ENCODE measurements around the gene TBL1X. TPM values are rescaled to one million over a fixed set of nuclear protein-coding genes. Genes with fewer than 3 reads are reported as not detected.

The TBL1X gene
- total RNA-seq, 6 experiments from 2014 or later = 18.0 to 40.7 (median 20.8) TPM

- peak overlapping the region; percentile 62 to 76 (median 70) for H3K27ac ChIP-seq
- peak in 2 of 3 donors; percentile 41 to 49 for DNase-seq
- intact Hi-C loops (cut with DNase I) = no loop called here
- H3K27me3 ChIP-seq = no peaks in the 10 kb centered on the region
- 2% methylated on average over 11 of the region's 45 CpGs for WGBS (ENCODE audit: insufficient coverage, low coverage, low lambda C conversion rate, missing lambda C conversion rate)
- peak overlapping the region; percentile 46 to 66 (median 50) for H3K4me3 ChIP-seq
- H3K36me3 ChIP-seq = no peaks in the 10 kb centered on the region
- peak; percentile 40 to 66 (median 56) for ATAC-seq
- H3K9me3 ChIP-seq = no peaks in the 10 kb centered on the region
- no peak for TF ChIP-seq POLR2A (IDR thresholded peaks at IDR 0.05)
- TF ChIP-seq CTCF (IDR thresholded peaks at IDR 0.05) = no peak
- peaks cover 0 to 16% (median 7%) of the 10 kb centered on the region in 4 donors for H3K4me1 ChIP-seq
These were observed 322.2 kb downstream of the TBL1X start for GRCh38 chrX:9786798-9787635.

- H3K27me3 ChIP-seq = no peaks in the 10 kb centered on the region
- no peak overlapping the region for H3K4me3 ChIP-seq
- ATAC-seq (peak; percentile 77 to 82 (median 80)), DNase-seq (peak in 2 of 3 donors; percentile 54 to 63)
- 0% methylated on average over 2 of the region's 2 CpGs for WGBS (ENCODE audit: insufficient coverage, low coverage, low lambda C conversion rate, missing lambda C conversion rate)
- intact Hi-C loops (cut with DNase I) = no loop called here
- TF ChIP-seq POLR2A (IDR thresholded peaks at IDR 0.05) (no peak), CTCF (IDR thresholded peaks at IDR 0.05) (no peak)
- H3K9me3 ChIP-seq = no peaks in the 10 kb centered on the region
- no peaks in the 10 kb centered on the region for H3K36me3 ChIP-seq
- peaks cover 0 to 16% (median 7%) of the 10 kb centered on the region in 4 donors for H3K4me1 ChIP-seq
- H3K27ac ChIP-seq = peak overlapping the region in 2 of 3 donors; percentile 7 to 76
These were observed 324.1 kb downstream of the TBL1X start for GRCh38 chrX:9788911-9789310.

DNA sequence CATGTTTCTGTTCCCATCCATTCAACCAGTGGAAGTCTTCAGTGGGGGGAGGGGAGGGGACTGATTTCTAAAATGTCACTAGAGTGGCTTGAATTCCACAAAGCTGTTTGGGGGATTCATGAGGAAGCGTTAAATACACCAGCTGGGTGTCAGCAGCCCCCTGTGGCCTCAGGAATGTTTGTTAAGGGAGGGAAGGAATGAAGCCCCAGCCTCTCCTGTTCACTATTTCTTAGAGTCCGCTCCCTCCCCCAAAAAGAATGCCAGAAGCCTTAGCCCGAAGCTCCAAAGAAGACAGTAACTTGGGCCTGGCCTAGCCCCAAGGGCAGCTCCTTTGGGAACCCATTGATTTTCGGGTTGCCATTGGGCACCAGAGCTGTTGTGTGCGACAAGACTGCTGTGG lies 324.7 kb downstream of the TBL1X start:
- Histone ChIP-seq H3K27me3 (no peaks in the 10 kb centered on the region), H3K9me3 (no peaks in the 10 kb centered on the region), H3K36me3 (no peaks in the 10 kb centered on the region), H3K4me3 (no peak overlapping the region), H3K4me1 (peaks cover 0 to 16% (median 7%) of the 10 kb centered on the region in 4 donors), H3K27ac (peak overlapping the region in 1 of 3 donors; percentile 13)
- 42% methylated on average over 2 of the region's 5 CpGs for WGBS (ENCODE audit: insufficient coverage, low coverage, low lambda C conversion rate, missing lambda C conversion rate)
- intact Hi-C loops (cut with DNase I) = no loop called here
- ATAC-seq (no peak), DNase-seq (no peak)
- no peak for TF ChIP-seq POLR2A (IDR thresholded peaks at IDR 0.05)
- TF ChIP-seq CTCF (IDR thresholded peaks at IDR 0.05) = no peak
